Measurements from ENCODE around the gene CYP1A2.

GRCh38 chr15:74781431-74782258 is 33.0 kb downstream of the CYP1A2 start, which contains the start of gene CSK:
- TF ChIP-seq CTCF (IDR thresholded peaks at IDR 0.05): peak; percentile 40 to 69 (median 60)
- no peak for TF ChIP-seq POLR2A (IDR thresholded peaks at IDR 0.05)
